Measurements from ENCODE around the gene IL11. TPM values are rescaled to one million over a fixed set of nuclear protein-coding genes. Genes with fewer than 3 reads are reported as not detected.
A peak's percentile ranks its signal among the peaks of the same experiment; 100 is the strongest.

The IL11 gene
- total and polyA plus RNA-seq, 4 donors, result 0.26 to 0.74 (median 0.41) TPM; not detected in 1

- ATAC-seq (ENCODE audit: insufficient read depth, low FRiP score) (no peak), DNase-seq (no peak)
- H3K27ac ChIP-seq (ENCODE audit: low read depth in 1 of 2, low read length in 1 of 2), result no peak within 1 kb of the TSS
- no peak within 1 kb of the TSS for H3K4me3 ChIP-seq
- no peak for TF ChIP-seq CTCF (IDR thresholded peaks at IDR 0.05; ENCODE audit: control extremely low read depth, extremely low read depth)
- 3% methylated on average over 24 to 41 of the region's 43 CpGs for WGBS, 2 donors
- peaks cover 0 to 11% (median 3%) of the 10 kb centered on the region in 5 donors for H3K4me1 ChIP-seq (ENCODE audit: control insufficient read depth in 5 of 5, insufficient read depth in 5 of 5, low read length in 5 of 5)
- H3K9ac ChIP-seq (ENCODE audit: insufficient read depth in 1 of 2, low read length in 2 of 2), result peak within 1 kb of the TSS in 1 of 2 donors; percentile 5
- H3K36me3 ChIP-seq (ENCODE audit: control insufficient read depth in 4 of 4, insufficient read depth in 4 of 4, low read length in 4 of 4), result no peaks in the 10 kb centered on the region
- peaks cover 0 to 45% (median 26%) of the 10 kb centered on the region in 3 donors for H3K27me3 ChIP-seq (ENCODE audit: control insufficient read depth in 3 of 3, insufficient read depth in 3 of 3, low read length in 2 of 3)
- peaks cover 0 to 3% (median 0%) of the 10 kb centered on the region in 4 donors for H3K9me3 ChIP-seq (ENCODE audit: control insufficient read depth in 4 of 4, insufficient read depth in 3 of 4, low read length in 3 of 4)
Measured at GRCh38 chr19:55354698-55355212, 15.5 kb downstream of the IL11 start, which contains the start of gene COX6B2. TSS of gene COX6B2 (minus strand) at chr19:55354719. CDS start at chr19:55354521, 198 bp downstream.

GRCh38 chr19:55353803-55354697, 16.2 kb downstream of the IL11 start:
- peaks cover 0 to 11% (median 3%) of the 10 kb centered on the region in 5 donors for H3K4me1 ChIP-seq (ENCODE audit: control insufficient read depth in 5 of 5, insufficient read depth in 5 of 5, low read length in 5 of 5)
- DNase-seq (peak in 2 of 3 donors; percentile 59 to 68), ATAC-seq (ENCODE audit: insufficient read depth, low FRiP score) (peak; percentile 39)
- TF ChIP-seq CTCF (IDR thresholded peaks at IDR 0.05; ENCODE audit: control extremely low read depth, extremely low read depth), result no peak
- H3K27ac ChIP-seq (ENCODE audit: low read depth in 1 of 2, low read length in 1 of 2), result no peak overlapping the region
- H3K9ac ChIP-seq (ENCODE audit: insufficient read depth in 1 of 2, low read length in 2 of 2), result peak overlapping the region in 1 of 2 donors; percentile 5
- H3K9me3 ChIP-seq (ENCODE audit: control insufficient read depth in 4 of 4, insufficient read depth in 3 of 4, low read length in 3 of 4), result peaks cover 0 to 3% (median 0%) of the 10 kb centered on the region in 4 donors
- no peak overlapping the region for H3K4me3 ChIP-seq
- WGBS, 2 donors, result 1 to 2% methylated on average over 64 to 72 of the region's 72 CpGs
- peaks cover 0 to 45% (median 26%) of the 10 kb centered on the region in 3 donors for H3K27me3 ChIP-seq (ENCODE audit: control insufficient read depth in 3 of 3, insufficient read depth in 3 of 3, low read length in 2 of 3)
- no peaks in the 10 kb centered on the region for H3K36me3 ChIP-seq (ENCODE audit: control insufficient read depth in 4 of 4, insufficient read depth in 4 of 4, low read length in 4 of 4)

- 3% methylated on average over 22 to 24 of the region's 24 CpGs for WGBS, 2 donors
- Histone ChIP-seq H3K4me3 (no peak overlapping the region), H3K9me3 (ENCODE audit: control insufficient read depth in 4 of 4, insufficient read depth in 3 of 4, low read length in 3 of 4) (peaks cover 0 to 3% (median 0%) of the 10 kb centered on the region in 4 donors), H3K4me1 (ENCODE audit: control insufficient read depth in 5 of 5, insufficient read depth in 5 of 5, low read length in 5 of 5) (peaks cover 0 to 11% (median 3%) of the 10 kb centered on the region in 5 donors), H3K27me3 (ENCODE audit: control insufficient read depth in 3 of 3, insufficient read depth in 3 of 3, low read length in 2 of 3) (peaks cover 0 to 45% (median 26%) of the 10 kb centered on the region in 3 donors), H3K36me3 (ENCODE audit: control insufficient read depth in 4 of 4, insufficient read depth in 4 of 4, low read length in 4 of 4) (no peaks in the 10 kb centered on the region), H3K9ac (ENCODE audit: insufficient read depth in 1 of 2, low read length in 2 of 2) (peak overlapping the region in 1 of 2 donors; percentile 5), H3K27ac (ENCODE audit: low read depth in 1 of 2, low read length in 1 of 2) (no peak overlapping the region)
- no peak for ATAC-seq (ENCODE audit: insufficient read depth, low FRiP score)
- TF ChIP-seq CTCF (IDR thresholded peaks at IDR 0.05; ENCODE audit: control extremely low read depth, extremely low read depth), result no peak
- no peak for DNase-seq
Measured at GRCh38 chr19:55353356-55353802, 16.9 kb downstream of the IL11 start.
